ENCODE measurements around the gene PVALB.

The PVALB gene

GRCh38 chr22:36770513-36771231 lies 46.2 kb downstream of the PVALB start:
- no peak for DNase-seq

- no peak for DNase-seq
Observed at GRCh38 chr22:36769541-36770512, 47.0 kb downstream of the PVALB start.

- no peak for DNase-seq
Observed at GRCh38 chr22:36768616-36769015, 48.2 kb downstream of the PVALB start.

- no peak for DNase-seq
Observed at GRCh38 chr22:36768141-36768540, 48.7 kb downstream of the PVALB start.

GRCh38 chr22:36767035-36767775 lies 49.6 kb downstream of the PVALB start:
- DNase-seq: no peak

- DNase-seq: no peak
Observed at GRCh38 chr22:36765943-36766450, 50.8 kb downstream of the PVALB start.

GRCh38 chr22:36765131-36765942 lies 51.5 kb downstream of the PVALB start:
- DNase-seq: no peak

GRCh38 chr22:36764641-36765040 lies 52.2 kb downstream of the PVALB start:
- no peak for DNase-seq

GRCh38 chr22:36764060-36764459 lies 52.8 kb downstream of the PVALB start:
- no peak for DNase-seq

GRCh38 chr22:36763576-36763975 lies 53.3 kb downstream of the PVALB start:
- DNase-seq: no peak

- no peak for DNase-seq
Observed at GRCh38 chr22:36762687-36763260, 54.1 kb downstream of the PVALB start.

GRCh38 chr22:36761553-36762240 lies 55.1 kb downstream of the PVALB start:
- DNase-seq: no peak

GRCh38 chr22:36760786-36761185 lies 56.0 kb downstream of the PVALB start:
- DNase-seq: no peak

- DNase-seq: no peak
Observed at GRCh38 chr22:36759481-36760159, 57.2 kb downstream of the PVALB start.

- DNase-seq: no peak
Observed at GRCh38 chr22:36758792-36759271, 58.0 kb downstream of the PVALB start.

GRCh38 chr22:36757668-36758211 lies 59.1 kb downstream of the PVALB start:
- peak; percentile 60 for DNase-seq

- DNase-seq: no peak
Observed at GRCh38 chr22:36756746-36757655, 59.8 kb downstream of the PVALB start.

- no peak for DNase-seq
Observed at GRCh38 chr22:36756031-36756430, 60.8 kb downstream of the PVALB start.

GRCh38 chr22:36755316-36755715 lies 61.5 kb downstream of the PVALB start:
- DNase-seq: no peak
